ENCODE results near the gene TJP3. TPM values are rescaled to one million over a fixed set of nuclear protein-coding genes. Genes with fewer than 3 reads are reported as not detected.

TJP3 gene
- total RNA-seq, 2 donors from 2014 or later, result 1.7 to 5.8 TPM

DNA sequence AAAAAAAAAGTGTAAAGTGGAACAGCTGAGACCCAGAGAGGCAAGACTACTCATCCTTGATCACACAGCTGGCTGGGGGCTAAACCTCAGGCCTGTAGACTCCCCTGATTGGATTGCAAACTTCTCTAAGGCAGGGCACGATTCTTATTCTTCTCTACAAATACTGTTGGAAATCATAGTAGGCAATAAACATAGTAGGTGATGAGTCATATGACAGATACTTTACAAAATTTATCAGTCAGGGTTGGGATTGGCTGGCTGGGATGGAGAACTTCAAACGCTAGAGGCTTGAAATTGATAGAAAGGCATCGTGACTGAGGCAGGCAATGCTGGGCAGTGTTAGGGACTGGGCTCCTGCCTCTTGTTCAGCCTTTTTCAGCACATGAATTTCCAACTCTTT, 83.9 kb downstream of the TJP3 start:
- DNase-seq (no peak), ATAC-seq (replicated peaks in 1 of 2) (no peak)
- H3K27me3 Mint-ChIP-seq (ENCODE audit: low read depth), result no peaks in the 10 kb centered on the region
- peaks cover 7% of the 10 kb centered on the region for H3K4me1 Mint-ChIP-seq (ENCODE audit: low read depth)
- H3K4me3 Mint-ChIP-seq, result no peak overlapping the region
- no peak overlapping the region for H3K27ac Mint-ChIP-seq
- peaks cover 5 to 8% of the 10 kb centered on the region in 2 donors for H3K36me3 Mint-ChIP-seq (ENCODE audit: insufficient read depth in 2 of 2)
- peaks cover 8% of the 10 kb centered on the region in 2 donors for H3K9me3 Mint-ChIP-seq

GRCh38 chr19:3793799-3794198, 85.6 kb downstream of the TJP3 start:
- ATAC-seq (replicated peaks in 1 of 2), result no peak
- no peak overlapping the region for H3K27ac Mint-ChIP-seq
- no peak for DNase-seq
- no peak overlapping the region for H3K4me3 Mint-ChIP-seq
- H3K9me3 Mint-ChIP-seq, result peaks cover 8% of the 10 kb centered on the region in 2 donors
- no peaks in the 10 kb centered on the region for H3K27me3 Mint-ChIP-seq (ENCODE audit: low read depth)
- peaks cover 7 to 8% of the 10 kb centered on the region in 2 donors for H3K36me3 Mint-ChIP-seq (ENCODE audit: insufficient read depth in 2 of 2)
- peaks cover 15% of the 10 kb centered on the region for H3K4me1 Mint-ChIP-seq (ENCODE audit: low read depth)

DNA sequence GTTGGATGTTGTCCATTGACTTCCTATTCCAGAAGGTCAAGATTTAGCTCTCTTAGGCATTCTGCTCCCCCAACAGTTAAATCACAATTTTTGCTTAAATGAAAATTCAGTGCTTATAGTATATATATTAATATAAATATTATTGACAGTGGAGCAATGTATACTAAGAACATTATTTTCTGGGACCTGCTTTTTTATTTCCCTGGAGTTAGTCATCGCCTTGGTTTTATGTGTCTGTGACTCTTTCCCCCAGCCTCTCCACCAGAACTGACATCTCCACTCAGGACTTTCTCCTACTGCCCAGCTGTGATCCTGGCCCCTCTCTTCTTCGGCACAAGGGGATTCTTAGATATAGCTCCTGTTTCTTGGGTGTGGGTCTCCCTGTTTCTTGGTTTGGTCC, 88.2 kb downstream of the TJP3 start:
- DNase-seq, result no peak
- no peaks in the 10 kb centered on the region for H3K27me3 Mint-ChIP-seq (ENCODE audit: low read depth)
- ATAC-seq (replicated peaks in 1 of 2), result no peak
- peaks cover 8% of the 10 kb centered on the region in 2 donors for H3K9me3 Mint-ChIP-seq
- peaks cover 7 to 8% of the 10 kb centered on the region in 2 donors for H3K36me3 Mint-ChIP-seq (ENCODE audit: insufficient read depth in 2 of 2)
- H3K4me1 Mint-ChIP-seq (ENCODE audit: low read depth), result peaks cover 27% of the 10 kb centered on the region
- H3K27ac Mint-ChIP-seq, result no peak overlapping the region
- H3K4me3 Mint-ChIP-seq, result no peak overlapping the region

GRCh38 chr19:3798137-3798536, 90.0 kb downstream of the TJP3 start:
- H3K4me3 Mint-ChIP-seq, result peak overlapping the region; percentile 15 to 45
- H3K36me3 Mint-ChIP-seq (ENCODE audit: insufficient read depth in 2 of 2), result peaks cover 7% of the 10 kb centered on the region in 2 donors
- ATAC-seq (replicated peaks in 1 of 2) (peak; percentile 79 to 82), DNase-seq (peak in 1 of 2 donors; percentile 40)
- H3K4me1 Mint-ChIP-seq (ENCODE audit: low read depth), result peaks cover 32% of the 10 kb centered on the region
- peaks cover 6% of the 10 kb centered on the region in 2 donors for H3K9me3 Mint-ChIP-seq
- no peaks in the 10 kb centered on the region for H3K27me3 Mint-ChIP-seq (ENCODE audit: low read depth)
- peak overlapping the region; percentile 0 for H3K27ac Mint-ChIP-seq

Other genes starting within 250 kb of the TJP3 start
- under 1 TPM; 0.62 to 0.88 TPM for gene SMIM24, start 227.9 kb upstream of the TJP3 start, total RNA-seq
- gene SMIM44, start 224.9 kb upstream of the TJP3 start, total RNA-seq, result not detected
- gene DOHH, start 207.7 kb upstream of the TJP3 start, total RNA-seq, result 10 to 100 TPM; 12.3 to 13.5 TPM
- 10 to 100 TPM; 66.2 to 85.9 TPM for gene FZR1, start 202.1 kb upstream of the TJP3 start, total RNA-seq
- gene TEKTIP1, start 169.2 kb upstream of the TJP3 start, total RNA-seq, result 10 to 100 TPM in 1 of 2 donors, 1 to 10 TPM in 1; 4.6 to 10.7 TPM
- gene MFSD12, start 150.8 kb upstream of the TJP3 start, total RNA-seq, result 10 to 100 TPM; 50.8 to 69.9 TPM
- gene HMG20B, start 135.4 kb upstream of the TJP3 start, total RNA-seq, result 10 to 100 TPM; 68.9 to 78.3 TPM
- 1 to 10 TPM in 1 of 2 donors, under 1 TPM in 1; 0.65 to 1.1 TPM for gene GIPC3, start 122.9 kb upstream of the TJP3 start, total RNA-seq
- 1 to 10 TPM; 1.5 to 2.9 TPM for gene TBXA2R, start 101.5 kb upstream of the TJP3 start, total RNA-seq
- gene CACTIN, start 81.6 kb upstream of the TJP3 start, total RNA-seq, result 10 to 100 TPM; 24.4 to 31.2 TPM
- 10 to 100 TPM; 16.0 to 21.0 TPM for gene PIP5K1C, start 7.9 kb upstream of the TJP3 start, total RNA-seq
- gene APBA3, start 53.3 kb downstream of the TJP3 start, total RNA-seq, result 10 to 100 TPM; 51.8 to 52.7 TPM
- gene MRPL54, start 54.3 kb downstream of the TJP3 start, total RNA-seq, result 10 to 100 TPM; 67.3 to 74.2 TPM
- not detected for gene RAX2, start 63.8 kb downstream of the TJP3 start, total RNA-seq
- 10 to 100 TPM; 15.5 to 19.2 TPM for gene MATK, start 78.0 kb downstream of the TJP3 start, total RNA-seq
- gene ZFR2, start 160.7 kb downstream of the TJP3 start, total RNA-seq, result under 1 TPM in 1 of 2 donors, not detected in 1; 0.56 TPM
- gene ATCAY, start 172.3 kb downstream of the TJP3 start, total RNA-seq, result under 1 TPM in 1 of 2 donors, not detected in 1; 0.05 TPM
- not detected for gene NMRK2, start 224.7 kb downstream of the TJP3 start, total RNA-seq

Data from activated T-cell treated with anti-CD3 and anti-CD28 coated beads, Interleukin-2, amount 50 U/mL, for 72 hours (primary cell).